Kidney (tissue), 14 donors: ENCODE measurements around the gene ACTR6. TPM values are rescaled to one million over a fixed set of nuclear protein-coding genes. Genes with fewer than 3 reads are reported as not detected.
A peak's percentile ranks its signal among the peaks of the same experiment; 100 is the strongest.
"Not testable (repeated sequence)": the region's sequence is repeated elsewhere in the genome, so short reads cannot be mapped to it uniquely, and the experiment has no call there.

ENCODE experiments used
- DNase-seq, 5 donors: peaks; one replicate each; pipeline ENCODE4 v3.0.0-alpha.2; 2013 to 2020
- FAIRE-seq: peaks from 2 replicates; lab custom pipeline; 2012; peaks lifted over from hg19 to GRCh38; lab: Jason Lieb, UNC
- H3K27ac ChIP-seq, 2 donors: one replicate each; pipeline ENCODE4 v1.7.0; 2013; ENCODE audit warnings: low read depth in 2 of 2, low read length in 2 of 2, inconsistent platforms in 1 of 2
- H3K27me3 ChIP-seq: one replicate; pipeline ENCODE4 v1.7.1; 2013; ENCODE audit warnings: low read length, inconsistent platforms; ENCODE audit not compliant: control insufficient read depth, insufficient read depth
- H3K36me3 ChIP-seq, 3 donors: one replicate each; pipeline versions ENCODE4 v1.7.0 to v1.7.1; 2013; ENCODE audit warnings: low read length in 3 of 3, control low read depth in 1 of 3, inconsistent platforms in 1 of 3; ENCODE audit not compliant: insufficient read depth in 3 of 3, control insufficient read depth in 2 of 3
- H3K4me1 ChIP-seq, 3 donors: one replicate each; pipeline versions ENCODE4 v1.7.0 to v1.7.1; 2013; ENCODE audit warnings: low read length in 3 of 3, inconsistent platforms in 1 of 3, low read depth in 1 of 3; ENCODE audit not compliant: control insufficient read depth in 2 of 3, insufficient read depth in 2 of 3
- H3K4me3 ChIP-seq, 3 donors: one replicate each; pipeline versions ENCODE4 v1.7.0 to v1.8.1; 2013; ENCODE audit warnings: low read length in 3 of 3, control low read depth in 1 of 3, inconsistent platforms in 1 of 3
- H3K9ac ChIP-seq, 3 donors: one replicate each; pipeline versions ENCODE4 v1.7.0 to v1.7.1; 2013; ENCODE audit warnings: low read length in 3 of 3, control low read depth in 1 of 3, inconsistent platforms in 1 of 3
- H3K9me3 ChIP-seq, 3 donors: one replicate each; pipeline versions ENCODE4 v1.7.0 to v1.7.1; 2013; ENCODE audit warnings: low read length in 3 of 3, control low read depth in 1 of 3, inconsistent platforms in 1 of 3; ENCODE audit not compliant: control insufficient read depth in 2 of 3, insufficient read depth in 1 of 3
- intact Hi-C: fragments of 100-400 bp; cut with DNase I; formaldehyde crosslinking; loops from one replicate; pipeline ENCODE4 v1.11.1; 2022
- polyA plus RNA-seq: library from polyadenylated mRNA; stranded (reverse); fragments of 350-450 nt; fragmentation: Illumina TruSeq; extraction: RNeasy Lipid Tissue Mini Kit (QIAGEN cat#74804); gene quantifications from one replicate; pipeline ENCODE4 v1.2.3, GENCODE V29; 2014; ENCODE audit warnings: low read depth, low replicate concordance; ENCODE audit not compliant: insufficient read depth
- total RNA-seq: library from RNA; stranded (reverse); fragmentation: NEBNext Ultra II Directional; extraction: Animal tissue kit (Norgen Biotek cat#: 25700); gene quantifications from one replicate; pipeline ENCODE4 v1.2.1, GENCODE V29; 2021
- TF ChIP-seq, protein P1 (sequence below): IDR thresholded peaks from 3 replicates; pipeline ENCODE4 v1.5.1; 2012; ENCODE audit warnings: mild to moderate bottlenecking, moderate library complexity, borderline replicate concordance; ENCODE audit not compliant: insufficient read depth; ENCODE audit errors: extremely low read depth
- donor health status: control.
- donor health status: control.
- donor health status: control.
- donor health status: control.
- donor health status: control.
- donor health status: DM: yes; HTN: yes; CAD: no.
- donor health status: Normal renal cell carcinoma (clear cell type).

ACTR6 gene
- total and polyA plus RNA-seq, 2 donors from 2014 or later = 23.1 to 29.2 TPM

DNA sequence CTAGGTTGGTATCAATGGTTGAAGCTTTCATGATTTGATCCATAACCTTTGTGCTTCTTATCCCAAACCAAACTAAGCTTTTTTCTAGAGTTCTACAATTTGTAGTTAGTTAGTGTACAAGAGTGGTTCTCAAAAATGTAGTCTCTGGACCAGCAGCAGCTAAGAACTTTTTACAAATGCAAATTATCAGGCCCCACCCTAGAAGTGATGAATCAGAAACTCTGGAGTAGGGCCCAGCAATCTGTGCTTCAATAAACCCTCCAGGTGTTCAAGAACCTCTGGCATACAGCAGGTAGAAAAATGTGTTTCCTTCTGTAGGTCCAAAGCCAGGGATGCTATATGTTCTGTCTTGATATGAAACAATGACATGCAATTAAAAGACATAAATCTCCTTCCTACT is 26.1 kb upstream of the ACTR6 start:
- H3K27me3 ChIP-seq = no peaks in the 10 kb centered on the region
- no peak for DNase-seq
- no peaks in the 10 kb centered on the region for H3K9me3 ChIP-seq
- intact Hi-C loops = no loop called here
- H3K27ac ChIP-seq = no peak overlapping the region
- TF ChIP-seq, protein P1, sequence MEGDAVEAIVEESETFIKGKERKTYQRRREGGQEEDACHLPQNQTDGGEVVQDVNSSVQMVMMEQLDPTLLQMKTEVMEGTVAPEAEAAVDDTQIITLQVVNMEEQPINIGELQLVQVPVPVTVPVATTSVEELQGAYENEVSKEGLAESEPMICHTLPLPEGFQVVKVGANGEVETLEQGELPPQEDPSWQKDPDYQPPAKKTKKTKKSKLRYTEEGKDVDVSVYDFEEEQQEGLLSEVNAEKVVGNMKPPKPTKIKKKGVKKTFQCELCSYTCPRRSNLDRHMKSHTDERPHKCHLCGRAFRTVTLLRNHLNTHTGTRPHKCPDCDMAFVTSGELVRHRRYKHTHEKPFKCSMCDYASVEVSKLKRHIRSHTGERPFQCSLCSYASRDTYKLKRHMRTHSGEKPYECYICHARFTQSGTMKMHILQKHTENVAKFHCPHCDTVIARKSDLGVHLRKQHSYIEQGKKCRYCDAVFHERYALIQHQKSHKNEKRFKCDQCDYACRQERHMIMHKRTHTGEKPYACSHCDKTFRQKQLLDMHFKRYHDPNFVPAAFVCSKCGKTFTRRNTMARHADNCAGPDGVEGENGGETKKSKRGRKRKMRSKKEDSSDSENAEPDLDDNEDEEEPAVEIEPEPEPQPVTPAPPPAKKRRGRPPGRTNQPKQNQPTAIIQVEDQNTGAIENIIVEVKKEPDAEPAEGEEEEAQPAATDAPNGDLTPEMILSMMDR = no peak
- H3K36me3 ChIP-seq = peaks cover 0 to 5% (median 0%) of the 10 kb centered on the region in 3 donors
- no peak overlapping the region for H3K4me3 ChIP-seq
- no peak for FAIRE-seq
- H3K9ac ChIP-seq = no peak overlapping the region
- peaks cover 0 to 4% (median 0%) of the 10 kb centered on the region in 3 donors for H3K4me1 ChIP-seq

- intact Hi-C loops, FAIRE-seq: not testable (repeated sequence)
Observed at GRCh38 chr12:100176493-100176892, 24.1 kb upstream of the ACTR6 start.

GRCh38 chr12:100179252-100179651 is 21.4 kb upstream of the ACTR6 start:
- H3K4me3 ChIP-seq = no peak overlapping the region
- H3K27ac ChIP-seq = no peak overlapping the region
- H3K9ac ChIP-seq = no peak overlapping the region
- H3K4me1 ChIP-seq = no peaks in the 10 kb centered on the region
- H3K36me3 ChIP-seq = peaks cover 0 to 5% (median 0%) of the 10 kb centered on the region in 3 donors
- intact Hi-C loops = no loop called here
- no peak for FAIRE-seq
- TF ChIP-seq, protein P1 = no peak
- no peak for DNase-seq
- no peaks in the 10 kb centered on the region for H3K27me3 ChIP-seq
- no peaks in the 10 kb centered on the region for H3K9me3 ChIP-seq

More at GRCh38 chr12:100176493-100176892, 24.1 kb upstream of the ACTR6 start:
- DNase-seq = peak in 1 of 5 donors; percentile 13
- H3K9me3 ChIP-seq, H3K9ac ChIP-seq, H3K4me3 ChIP-seq, H3K36me3 ChIP-seq, H3K4me1 ChIP-seq, H3K27me3 ChIP-seq: not testable (repeated sequence)
- H3K27ac ChIP-seq = peak overlapping the region in 1 of 2 donors; percentile 11

GRCh38 chr12:100184549-100185145 is 16.0 kb upstream of the ACTR6 start:
- intact Hi-C loops = no loop called here
- DNase-seq = no peak
- H3K27ac ChIP-seq = no peak overlapping the region

More at GRCh38 chr12:100184549-100185145, 16.0 kb upstream of the ACTR6 start:
- H3K36me3 ChIP-seq = no peaks in the 10 kb centered on the region
- H3K9ac ChIP-seq = no peak overlapping the region
- no peaks in the 10 kb centered on the region for H3K9me3 ChIP-seq
- TF ChIP-seq, protein P1 = no peak
- no peaks in the 10 kb centered on the region for H3K27me3 ChIP-seq
- no peaks in the 10 kb centered on the region for H3K4me1 ChIP-seq
- no peak overlapping the region for H3K4me3 ChIP-seq
- FAIRE-seq = no peak
